ENCODE data around the gene NPAS3. TPM values are rescaled to one million over a fixed set of nuclear protein-coding genes. Genes with fewer than 3 reads are reported as not detected.

Gene NPAS3
- total RNA-seq, 1 experiment from 2014 or later, result 15.6 TPM

- Histone ChIP-seq H3K4me1 (ENCODE audit: insufficient read depth, low read length, poor library complexity, severe bottlenecking) (peaks cover 61% of the 10 kb centered on the region), H3K27me3 (replicated peaks; ENCODE audit: insufficient read depth, low read depth, low read length, poor library complexity) (no peaks in the 10 kb centered on the region), H3K4me3 (ENCODE audit: low read depth, low read length, poor library complexity, severe bottlenecking) (peak overlapping the region; percentile 76), H3K36me3 (ENCODE audit: insufficient read depth, low read length, poor library complexity, severe bottlenecking) (no peaks in the 10 kb centered on the region), H3K9me3 (ENCODE audit: low read depth, low read length, poor library complexity, severe bottlenecking) (no peaks in the 10 kb centered on the region), H3K27ac (ENCODE audit: low read depth, low read length, poor library complexity, severe bottlenecking) (peak overlapping the region; percentile 98)
- DNase-seq (ENCODE audit: low spot score), result peak; percentile 89
- CTCF ChIA-PET, result interaction anchor here (0.7 kb wide), 1 partner anchor 829 kb away, joined by 8 read pairs; no protein-coding TSS in a partner anchor
- TF ChIP-seq EZH2 (IDR thresholded peaks at IDR 0.05; ENCODE audit: borderline replicate concordance, low read depth, low read length, poor library complexity, severe bottlenecking), result no peak
- TF ChIP-seq CTCF (conservative IDR thresholded peaks at IDR 0.05; ENCODE audit: low read depth, low read length), result no peak
- POLR2A ChIA-PET (ENCODE audit: low non-redundant PET), result interaction anchor here (0.7 kb wide), 3 partner anchors 238 to 387 kb away, joined by 3 to 7 read pairs (median 7); no protein-coding TSS in a partner anchor
- no TSS peak for BruUV-seq (replicated peaks)
- intact Hi-C loops (cut with micrococcal nuclease; ENCODE audit: unreplicated experiment), result loop anchor here (2.0 to 10.0 kb wide), 5 partner anchors 47 to 853 kb away; no protein-coding TSS in a partner anchor
These were observed 1.5 kb downstream of the NPAS3 start for GRCh38 chr14:32940066-32940651.

- Histone ChIP-seq H3K9me3 (ENCODE audit: low read depth, low read length, poor library complexity, severe bottlenecking) (no peaks in the 10 kb centered on the region), H3K4me3 (ENCODE audit: low read depth, low read length, poor library complexity, severe bottlenecking) (peak overlapping the region; percentile 76), H3K27me3 (replicated peaks; ENCODE audit: insufficient read depth, low read depth, low read length, poor library complexity) (no peaks in the 10 kb centered on the region), H3K36me3 (ENCODE audit: insufficient read depth, low read length, poor library complexity, severe bottlenecking) (no peaks in the 10 kb centered on the region), H3K4me1 (ENCODE audit: insufficient read depth, low read length, poor library complexity, severe bottlenecking) (peaks cover 67% of the 10 kb centered on the region), H3K27ac (ENCODE audit: low read depth, low read length, poor library complexity, severe bottlenecking) (peak overlapping the region; percentile 98)
- POLR2A ChIA-PET (ENCODE audit: low non-redundant PET), result no interaction called here
- peak; percentile 90 for DNase-seq (ENCODE audit: low spot score)
- intact Hi-C loops (cut with micrococcal nuclease; ENCODE audit: unreplicated experiment), result loop anchor here (2.0 to 10.0 kb wide), 5 partner anchors 46 to 852 kb away; no protein-coding TSS in a partner anchor
- TF ChIP-seq CTCF (conservative IDR thresholded peaks at IDR 0.05; ENCODE audit: low read depth, low read length) (no peak), EZH2 (IDR thresholded peaks at IDR 0.05; ENCODE audit: borderline replicate concordance, low read depth, low read length, poor library complexity, severe bottlenecking) (no peak)
- BruUV-seq (replicated peaks), result no TSS peak
- CTCF ChIA-PET, result no interaction called here
These were observed 2.3 kb downstream of the NPAS3 start for GRCh38 chr14:32940711-32941667.

- H3K4me1 ChIP-seq (ENCODE audit: insufficient read depth, low read length, poor library complexity, severe bottlenecking), result peaks cover 67% of the 10 kb centered on the region
- H3K27me3 ChIP-seq (replicated peaks; ENCODE audit: insufficient read depth, low read depth, low read length, poor library complexity), result no peaks in the 10 kb centered on the region
- POLR2A ChIA-PET (ENCODE audit: low non-redundant PET), result no interaction called here
- TSS peak; percentile 45 for BruUV-seq (replicated peaks)
- intact Hi-C loops (cut with micrococcal nuclease; ENCODE audit: unreplicated experiment), result loop anchor here (2.0 to 10.0 kb wide), 5 partner anchors 45 to 851 kb away; no protein-coding TSS in a partner anchor
- peak overlapping the region; percentile 93 for H3K27ac ChIP-seq (ENCODE audit: low read depth, low read length, poor library complexity, severe bottlenecking)
- H3K4me3 ChIP-seq (ENCODE audit: low read depth, low read length, poor library complexity, severe bottlenecking), result peak overlapping the region; percentile 17
- no peaks in the 10 kb centered on the region for H3K36me3 ChIP-seq (ENCODE audit: insufficient read depth, low read length, poor library complexity, severe bottlenecking)
- TF ChIP-seq CTCF (conservative IDR thresholded peaks at IDR 0.05; ENCODE audit: low read depth, low read length), result no peak
- TF ChIP-seq EZH2 (IDR thresholded peaks at IDR 0.05; ENCODE audit: borderline replicate concordance, low read depth, low read length, poor library complexity, severe bottlenecking), result no peak
- no peaks in the 10 kb centered on the region for H3K9me3 ChIP-seq (ENCODE audit: low read depth, low read length, poor library complexity, severe bottlenecking)
- CTCF ChIA-PET, result no interaction called here
- DNase-seq (ENCODE audit: low spot score), result peak; percentile 84
These were observed 3.0 kb downstream of the NPAS3 start for GRCh38 chr14:32941668-32942065.
